Left lobe of liver (tissue), 2 donors: Measurements from ENCODE around the gene INAFM2. TPM values are rescaled to one million over a fixed set of nuclear protein-coding genes. Genes with fewer than 3 reads are reported as not detected.

Source experiments
- ATAC-seq: fragments of 200-7000 bp; cut with Tn5 transposase; one replicate; pipeline ENCODE4 v1.9.1; 2020; ENCODE audit warnings: mild to moderate bottlenecking, moderate library complexity
- DNase-seq: peaks from one replicate; pipeline ENCODE4 v3.0.0-alpha.2; 2020; ENCODE audit warnings: low spot score
- total RNA-seq: library from RNA; stranded (reverse); gene quantifications from one replicate; pipeline ENCODE4 v1.2.1, GENCODE V29; 2021
- donor health status: DM: no; HTN: no; CAD: no; lungs with moderate emphysema.
- donor health status: DM: no; HTN: yes; CAD: no.

INAFM2 gene
- total RNA-seq, 1 donor from 2014 or later = 7.7 TPM

DNA sequence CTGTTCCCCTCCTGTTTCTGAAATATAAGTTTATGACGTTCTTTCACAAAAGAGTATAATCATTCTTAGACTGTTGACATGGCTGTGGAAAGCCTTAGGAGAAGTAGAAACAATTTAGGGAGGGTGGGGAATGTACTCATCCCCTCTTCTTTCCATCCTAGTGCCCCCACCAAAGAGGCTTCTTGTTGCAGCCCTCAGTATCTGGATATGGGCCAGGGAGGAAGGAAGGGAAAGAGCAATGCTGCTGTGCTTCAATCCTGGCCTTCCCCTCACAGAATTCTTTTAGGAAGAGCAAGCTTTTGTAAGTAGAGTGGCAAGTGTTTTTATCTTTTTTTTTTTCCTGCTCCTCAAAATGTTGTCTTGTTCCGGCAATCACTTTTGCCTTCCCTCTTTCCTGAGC is 1.7 kb downstream of the INAFM2 start:
- ATAC-seq = no peak
- DNase-seq = no peak

DNA sequence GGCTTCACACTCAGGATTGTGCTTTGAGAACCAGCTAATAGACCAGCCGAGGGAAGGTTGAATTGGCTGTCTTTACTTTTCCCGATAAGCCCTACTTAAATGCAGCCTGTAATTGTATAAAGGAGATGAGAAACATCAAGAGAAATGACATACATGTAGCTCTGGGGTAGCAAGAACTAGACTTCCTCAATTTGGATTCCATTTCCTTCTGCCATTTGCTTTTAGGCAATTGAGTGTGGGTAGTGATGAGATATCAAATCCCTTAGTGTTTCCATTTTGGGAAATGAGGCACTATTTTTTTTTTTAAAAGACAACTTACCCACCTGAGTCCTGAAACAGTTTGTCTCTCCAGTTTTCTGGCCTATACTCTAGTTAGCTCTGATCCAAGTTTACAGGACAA is 2.2 kb downstream of the INAFM2 start:
- DNase-seq (no peak), ATAC-seq (no peak)

DNA sequence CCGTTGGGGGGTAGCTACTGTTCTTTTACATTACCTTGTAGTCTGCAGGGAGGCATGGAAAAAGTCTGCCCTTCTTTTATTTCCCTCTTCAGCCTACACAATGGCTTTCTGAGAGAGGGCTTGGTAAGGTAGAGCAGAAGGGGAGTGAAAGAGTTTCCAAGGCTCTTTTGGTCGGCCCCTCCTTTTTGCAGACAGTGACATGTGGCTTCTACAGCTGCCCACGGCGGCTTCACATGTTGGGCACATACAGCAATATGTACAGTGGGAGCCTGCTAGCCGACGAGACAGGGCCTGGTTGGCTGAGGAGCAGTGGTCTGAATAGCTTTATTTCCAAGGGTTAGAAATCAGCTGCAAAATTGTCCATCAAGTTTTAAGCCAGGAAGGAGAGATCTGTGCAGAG is 4.0 kb downstream of the INAFM2 start:
- no peak for DNase-seq
- no peak for ATAC-seq

DNA sequence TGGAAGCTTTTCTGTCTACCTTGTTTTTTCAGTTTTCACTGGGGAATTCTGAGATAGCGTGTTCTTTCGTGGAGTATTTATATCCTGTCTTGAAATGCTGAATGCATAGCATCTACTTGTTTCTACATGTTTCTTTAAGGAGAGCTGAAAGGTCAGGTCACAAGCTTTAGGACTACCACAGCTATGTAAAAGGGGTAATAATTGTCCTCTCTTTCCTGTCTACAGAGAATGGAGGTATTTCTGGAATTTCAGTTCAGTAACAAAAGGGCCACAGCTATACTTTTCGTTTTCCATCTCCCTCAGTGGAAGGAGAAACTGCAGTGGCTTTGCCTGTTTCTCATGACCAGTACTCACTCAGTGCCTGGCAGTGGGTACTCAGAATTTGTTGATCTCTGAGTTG is 4.7 kb downstream of the INAFM2 start:
- ATAC-seq (no peak), DNase-seq (no peak)

DNA sequence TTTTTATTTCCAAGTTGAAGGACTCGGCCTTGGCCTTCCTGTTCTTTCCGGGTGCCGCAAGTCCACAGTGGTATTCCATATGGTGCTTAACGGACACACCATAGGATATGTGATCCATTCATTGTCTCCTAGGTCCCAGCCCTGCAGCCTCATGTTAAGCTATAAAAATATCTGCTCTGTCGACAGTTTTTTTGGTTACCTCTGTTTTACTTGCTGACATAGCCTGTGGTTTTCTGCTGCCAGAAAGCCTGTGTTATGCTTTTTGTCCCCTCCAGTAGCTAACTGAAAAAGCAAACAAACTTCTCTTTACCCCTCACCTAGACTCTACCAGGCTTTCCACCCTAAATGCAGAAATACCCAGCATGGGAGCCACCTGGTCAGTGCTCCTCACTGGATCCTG is 5.3 kb downstream of the INAFM2 start:
- ATAC-seq = no peak

DNA sequence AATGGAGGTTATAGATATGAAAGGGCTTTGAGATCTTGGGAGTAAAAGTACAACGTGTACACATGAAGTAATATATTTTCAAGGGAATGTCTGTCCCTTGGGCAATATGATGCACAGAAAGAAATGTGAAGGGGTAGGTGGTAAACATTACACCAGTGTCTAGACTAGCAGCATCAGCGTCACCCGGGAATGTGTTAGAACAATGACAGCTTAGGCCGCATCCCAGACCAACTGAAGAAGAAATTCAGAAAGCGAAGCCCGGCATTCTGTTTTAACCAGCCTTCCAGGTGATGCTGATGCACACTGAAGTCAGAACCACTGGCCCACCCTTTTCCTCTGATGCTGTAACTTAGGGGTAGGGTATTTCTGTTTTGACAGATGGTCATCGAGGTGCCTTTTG is 6.3 kb downstream of the INAFM2 start:
- no peak for ATAC-seq
- DNase-seq = no peak

More for the DNA sequence above, 5.3 kb downstream of the INAFM2 start:
- no peak for DNase-seq

DNA sequence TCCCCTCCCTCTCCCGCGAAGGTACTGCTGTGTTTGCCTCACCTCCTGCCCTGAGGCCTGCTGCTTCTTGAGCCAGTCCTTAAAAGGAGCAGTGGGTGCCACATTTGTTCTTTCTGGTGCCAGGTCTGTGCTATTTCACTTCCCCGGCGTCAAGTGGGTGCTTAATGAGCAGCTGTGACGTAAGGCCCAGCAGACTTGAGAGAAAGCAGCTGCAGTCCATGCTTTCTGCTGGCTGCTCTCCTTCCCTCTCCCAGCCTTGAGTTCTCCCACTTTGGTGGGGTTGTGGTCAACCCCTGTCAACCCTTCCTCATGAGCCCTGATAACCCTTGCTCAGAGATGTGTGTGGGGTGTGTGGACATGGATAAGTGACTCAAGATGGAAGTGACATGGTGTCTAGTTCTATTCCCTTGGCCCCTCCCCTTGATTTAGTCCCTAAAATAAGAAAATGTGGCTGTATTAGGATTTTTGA is 6.9 kb downstream of the INAFM2 start:
- no peak for ATAC-seq
- no peak for DNase-seq

DNA sequence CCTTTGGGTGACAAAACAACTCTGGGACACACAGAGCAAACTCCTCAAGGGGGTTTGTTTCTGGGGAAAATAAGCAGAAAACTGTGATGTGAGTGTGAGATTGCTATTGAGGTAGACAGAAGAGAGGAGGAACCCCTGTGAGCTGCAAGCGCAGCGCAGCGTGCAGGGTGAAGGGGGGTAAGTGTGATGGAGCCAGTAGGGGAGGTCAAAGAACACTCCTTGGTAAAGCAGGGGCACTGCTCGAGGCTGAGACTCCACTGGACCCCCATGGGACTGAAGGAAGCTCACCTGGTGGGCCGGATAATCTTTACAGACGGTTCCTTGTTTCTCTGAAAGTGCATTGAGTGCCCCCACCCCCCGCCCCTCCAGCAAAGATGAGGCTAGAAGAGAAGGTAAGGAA is 7.5 kb downstream of the INAFM2 start:
- ATAC-seq (no peak), DNase-seq (no peak)

DNA sequence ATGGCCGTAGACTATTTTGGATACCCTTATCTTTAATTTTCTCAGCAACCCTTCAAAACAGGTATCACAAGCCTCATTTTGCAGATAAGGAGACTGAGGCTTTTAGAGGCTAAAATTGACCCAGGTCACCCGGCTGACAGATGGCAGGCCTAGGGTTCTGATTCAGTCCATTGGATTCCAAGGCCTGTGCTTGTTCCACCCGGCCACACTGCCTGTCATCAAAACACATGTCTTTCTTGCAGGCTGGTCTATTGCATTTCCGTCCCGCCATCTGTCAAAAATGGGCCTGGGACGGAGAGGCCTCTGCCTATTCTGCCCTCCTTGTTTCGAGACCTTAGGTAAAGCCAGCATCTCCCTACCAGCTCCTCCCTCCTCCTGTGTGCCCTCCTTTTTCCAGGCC is 8.1 kb downstream of the INAFM2 start:
- no peak for DNase-seq

DNA sequence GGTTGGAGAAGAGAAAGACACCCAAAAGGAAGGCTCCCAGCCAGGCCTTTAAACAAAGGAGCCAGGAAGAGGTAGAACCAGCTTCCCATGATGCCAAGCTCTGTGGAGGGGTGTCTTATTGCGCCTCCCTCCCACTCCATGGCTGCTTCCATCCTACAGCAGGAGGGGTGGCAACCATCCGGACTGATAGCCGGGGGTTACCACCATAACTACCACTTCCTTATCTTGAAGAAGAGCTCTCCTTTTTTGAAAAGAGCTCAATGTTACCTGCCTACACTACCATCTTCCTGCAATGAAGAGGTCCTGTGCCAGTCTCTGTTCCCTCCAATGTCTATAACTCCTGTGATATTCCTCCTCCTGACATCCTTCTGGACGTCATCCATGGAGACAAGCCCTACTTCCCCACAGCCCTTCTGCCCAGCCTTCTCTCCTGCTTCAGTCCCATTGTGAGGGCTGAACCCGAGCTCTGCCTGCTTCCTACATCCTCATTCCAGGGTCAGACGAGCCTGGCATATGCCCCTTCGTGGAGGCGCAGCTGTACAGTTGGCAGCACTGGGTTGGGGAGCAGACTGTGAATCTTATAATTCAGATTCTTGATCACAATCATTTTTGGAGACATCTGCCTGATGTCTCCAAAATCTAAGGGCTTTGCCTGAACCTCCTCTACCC is 8.8 kb downstream of the INAFM2 start:
- DNase-seq (no peak), ATAC-seq (no peak)

More for the DNA sequence above, 8.1 kb downstream of the INAFM2 start:
- no peak for ATAC-seq

DNA sequence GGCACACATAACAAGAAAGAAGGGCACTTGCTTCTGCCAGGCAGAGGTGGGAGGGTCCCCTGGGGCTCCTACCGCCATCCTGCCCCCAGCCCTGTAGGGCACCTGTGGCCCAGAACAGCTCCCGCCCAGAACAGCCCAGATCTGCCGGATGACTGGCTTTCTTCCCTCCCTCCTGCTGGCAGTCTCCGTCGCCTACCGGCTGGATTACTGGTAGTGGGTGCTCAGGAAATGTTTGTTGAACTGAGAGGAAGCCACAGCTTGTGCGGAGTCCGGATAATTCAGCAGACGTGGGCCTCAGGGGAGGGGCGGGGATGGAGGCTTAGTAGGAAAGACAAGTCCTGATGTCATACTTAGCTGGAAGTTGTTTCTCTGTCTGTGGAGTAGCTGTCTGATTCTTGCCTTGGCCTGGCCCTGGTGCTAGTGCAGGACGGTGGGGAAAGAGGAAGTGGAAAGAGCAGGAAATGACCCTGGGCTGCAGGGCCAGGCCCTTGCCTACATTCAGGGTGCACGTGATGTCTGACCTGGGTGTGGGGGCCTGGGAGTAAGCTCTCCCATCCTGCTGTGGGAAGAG is 10.5 kb downstream of the INAFM2 start:
- peak; percentile 55 for ATAC-seq
- no peak for DNase-seq

DNA sequence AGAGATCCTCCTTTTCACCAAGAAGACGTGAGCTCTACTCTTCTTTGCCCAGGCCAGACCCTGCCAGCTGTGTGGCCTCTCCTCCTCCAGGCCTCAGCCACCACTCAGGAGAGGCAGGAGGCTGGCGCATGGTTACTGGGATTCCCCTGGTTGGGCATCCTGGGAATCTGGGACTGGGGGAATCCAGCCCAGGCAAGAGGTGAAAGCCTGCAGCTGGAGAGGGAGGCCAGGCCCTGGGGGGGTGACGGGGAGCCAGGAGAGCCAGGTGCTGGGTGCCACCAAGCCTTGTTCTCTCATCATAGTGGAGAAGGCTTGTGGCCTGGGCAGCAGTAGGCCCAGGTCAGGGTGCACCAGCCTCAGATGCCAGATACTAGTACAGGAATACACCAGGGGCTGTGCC is 11.0 kb downstream of the INAFM2 start:
- DNase-seq (no peak), ATAC-seq (no peak)

DNA sequence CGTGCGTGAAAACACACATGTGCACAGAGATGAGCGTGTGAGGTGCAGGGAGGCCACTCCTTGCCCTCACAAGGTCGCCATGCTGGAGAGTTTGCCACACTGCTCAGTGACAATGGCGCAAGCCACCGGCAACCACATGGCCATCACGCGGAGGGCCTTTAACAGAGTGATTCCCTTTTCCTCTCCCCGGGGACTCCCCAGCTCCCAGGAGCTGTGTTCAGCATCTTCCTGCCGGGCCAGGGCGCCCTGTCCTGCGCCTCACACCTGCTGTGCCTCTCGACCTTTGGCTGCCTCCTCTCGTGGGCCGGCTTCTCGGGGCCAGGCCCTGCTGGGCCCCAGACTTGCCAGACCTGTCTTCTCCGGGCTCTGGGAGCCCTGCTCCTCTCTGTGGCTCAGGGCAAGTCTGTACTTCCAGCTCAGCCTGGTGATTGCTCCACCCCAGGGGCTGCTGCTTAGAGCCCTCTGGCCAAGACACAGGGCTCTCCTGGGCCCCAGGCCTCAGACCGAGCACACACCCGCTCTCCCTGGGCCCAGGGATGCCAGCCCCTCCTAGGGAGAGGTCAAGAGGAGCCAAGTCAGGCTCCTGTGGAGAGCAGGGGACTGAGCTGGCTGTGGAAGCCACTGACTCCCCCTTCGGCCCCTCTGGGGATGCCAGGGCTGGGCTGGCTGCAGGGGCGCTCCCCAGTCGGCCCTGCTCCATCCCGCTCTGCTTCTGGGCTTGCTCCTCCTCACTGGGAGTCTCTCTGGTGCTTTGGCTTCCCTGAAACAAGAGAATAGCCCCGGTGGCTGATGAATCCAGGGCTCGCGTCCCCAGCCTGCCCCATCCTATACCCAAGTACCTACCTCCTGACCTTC is 11.7 kb downstream of the INAFM2 start:
- DNase-seq (no peak), ATAC-seq (no peak)

DNA sequence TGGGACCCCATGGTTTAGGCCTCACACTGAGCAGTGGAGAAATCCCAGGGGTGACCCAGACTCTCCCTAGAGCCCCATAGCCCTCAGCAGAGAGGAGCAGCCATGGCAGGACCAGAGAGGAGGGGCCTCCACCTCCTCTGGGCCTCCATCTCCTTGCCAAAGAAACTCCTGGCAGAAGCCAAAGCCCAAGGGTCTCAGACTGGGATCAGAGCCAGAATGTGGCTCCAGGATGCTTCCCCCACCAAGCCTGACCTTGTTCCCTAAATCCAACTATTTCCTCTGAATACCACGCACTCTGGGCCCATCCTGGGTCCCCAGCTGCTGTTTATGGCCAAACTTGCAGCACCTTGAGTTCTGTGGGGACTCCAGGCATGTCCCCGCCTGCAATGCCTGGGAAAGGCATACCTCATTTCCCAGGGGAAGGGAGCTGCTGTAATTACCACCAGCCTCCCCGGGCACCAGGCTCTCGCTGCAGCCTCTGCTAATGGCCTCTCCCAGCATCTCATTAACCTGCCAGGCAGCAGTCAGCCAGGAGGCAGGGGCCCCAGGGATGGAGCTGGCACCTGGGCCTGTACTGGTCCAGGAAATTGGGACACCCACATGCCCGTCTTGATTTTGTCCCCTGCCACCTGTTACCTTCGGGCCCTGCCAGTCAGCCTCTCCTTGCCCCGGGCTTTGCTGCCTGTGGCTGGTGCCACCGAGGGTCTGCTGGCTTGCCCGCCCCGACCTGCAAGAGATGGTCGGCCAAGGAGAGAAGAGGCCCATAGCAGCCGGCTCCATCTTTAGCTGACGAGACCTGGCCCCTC is 12.6 kb downstream of the INAFM2 start:
- DNase-seq (no peak), ATAC-seq (no peak)

DNA sequence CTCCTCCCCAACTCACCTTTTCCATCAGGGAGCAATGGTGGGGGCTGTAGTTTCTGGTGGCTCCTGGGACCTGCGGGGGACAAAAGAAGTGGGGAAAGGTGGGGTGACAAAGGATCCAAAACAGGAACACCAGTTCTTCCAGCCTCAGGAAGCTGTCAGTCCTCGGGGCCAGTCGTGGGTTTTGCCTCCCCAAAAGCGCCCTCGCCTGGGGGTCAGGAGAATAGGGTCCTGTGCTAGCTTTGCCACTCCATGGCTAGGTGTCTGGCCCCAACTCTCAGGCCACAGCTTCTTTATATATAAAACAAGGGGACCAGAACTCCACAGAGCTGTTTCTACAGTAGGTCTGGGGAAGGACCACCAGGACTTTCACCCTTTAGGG is 13.2 kb downstream of the INAFM2 start:
- ATAC-seq = no peak
- DNase-seq = no peak

DNA sequence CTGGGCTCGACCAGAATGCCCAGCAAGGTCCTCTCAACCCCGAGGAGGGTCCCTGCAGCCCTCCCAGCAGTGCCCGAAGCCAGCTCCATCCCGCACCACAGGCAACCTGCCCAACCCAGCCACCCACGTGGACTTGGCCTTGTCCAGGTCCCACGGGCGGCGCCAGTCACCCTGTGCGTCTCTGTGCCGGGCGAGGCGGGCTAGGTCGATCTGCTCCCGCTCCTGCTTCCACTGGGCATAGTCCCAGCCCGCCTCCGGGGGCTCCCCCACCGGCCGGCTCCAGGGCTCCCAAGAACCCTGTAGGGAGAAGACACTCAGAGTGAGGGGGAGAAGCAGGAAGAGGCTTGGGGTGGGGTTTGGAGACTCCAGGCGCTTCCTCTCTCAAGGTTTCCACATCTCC is 14.1 kb downstream of the INAFM2 start:
- ATAC-seq (no peak), DNase-seq (no peak)

DNA sequence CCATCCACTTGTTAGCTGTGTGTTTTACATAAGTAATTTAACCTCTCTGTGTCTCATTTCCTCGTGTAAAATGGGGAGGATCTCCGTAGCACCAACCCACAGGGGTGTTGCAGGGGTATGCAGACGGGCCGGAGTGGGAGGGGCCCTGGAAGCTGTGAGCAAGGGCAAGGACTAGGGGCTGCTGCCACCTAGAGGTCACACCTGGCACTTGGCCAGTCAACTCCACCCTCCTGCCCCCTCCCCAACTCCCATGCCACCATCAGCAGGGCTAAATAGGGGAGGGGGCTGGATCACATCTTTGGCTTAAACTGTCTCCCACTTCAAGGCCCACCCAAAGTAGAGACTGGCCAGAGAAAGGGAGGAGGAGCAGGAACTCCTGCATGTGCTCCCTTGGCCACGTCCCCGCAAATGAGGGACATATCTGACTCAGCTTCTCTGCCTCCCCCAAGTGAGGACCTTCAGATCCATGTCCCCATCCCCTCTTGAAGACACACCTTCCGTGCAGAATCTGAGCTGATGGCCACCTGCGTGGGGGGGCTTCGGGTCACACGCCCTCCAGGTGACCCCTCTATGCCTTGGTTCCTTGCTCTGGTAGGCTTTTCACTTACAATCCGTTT is 14.7 kb downstream of the INAFM2 start:
- ATAC-seq = no peak
- DNase-seq = no peak

DNA sequence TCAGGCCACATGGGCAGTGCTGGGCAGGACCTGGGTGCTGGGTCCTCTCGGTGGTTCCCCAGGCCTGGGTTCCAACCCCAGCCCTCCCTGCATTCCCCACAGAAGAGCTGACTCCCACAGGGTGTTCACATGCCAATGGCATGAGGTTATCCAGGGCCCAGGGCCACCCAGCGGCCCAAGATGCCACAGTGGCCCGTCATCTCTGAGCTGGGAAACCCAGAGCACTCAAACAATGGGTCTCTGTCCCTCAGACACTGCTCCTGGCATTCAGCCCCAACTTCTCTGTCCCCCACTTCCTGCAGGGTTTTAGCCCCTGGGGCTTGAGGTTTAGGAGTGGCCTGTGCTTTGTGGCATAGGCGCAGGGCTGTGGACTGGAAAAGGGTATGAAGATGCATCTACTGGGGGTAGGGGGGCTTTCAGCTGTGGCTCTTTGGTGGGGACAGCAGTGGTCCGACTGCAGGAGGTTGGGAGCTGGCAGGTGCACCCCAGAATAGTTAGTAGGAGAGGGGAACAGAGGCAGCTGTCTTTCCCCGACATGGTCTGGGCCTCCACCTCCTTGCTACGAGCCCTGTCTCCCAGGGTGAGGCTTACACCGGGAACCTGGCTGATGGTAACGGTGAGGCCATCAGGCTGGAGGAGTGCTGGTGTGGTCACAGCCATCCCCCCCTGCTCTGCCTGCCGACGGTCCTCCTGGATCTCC is 15.6 kb downstream of the INAFM2 start:
- ATAC-seq = no peak

DNA sequence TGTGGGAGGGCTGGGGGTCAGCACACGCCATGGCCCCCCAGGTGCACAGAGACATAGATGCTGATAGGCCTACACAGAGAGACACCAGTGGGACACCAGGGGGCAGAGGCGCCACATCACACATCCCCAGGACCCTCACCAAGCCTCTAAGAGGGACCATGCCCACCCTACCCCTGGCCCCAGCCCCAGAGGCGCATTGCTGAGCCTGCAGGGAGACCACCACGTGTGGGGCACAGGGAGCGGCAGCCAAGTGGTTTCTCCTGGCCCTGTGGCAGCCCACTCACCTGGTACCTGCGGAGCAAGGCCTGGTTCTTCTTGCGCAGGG is 16.1 kb downstream of the INAFM2 start:
- no peak for ATAC-seq
- DNase-seq = no peak

More for the DNA sequence above, 15.6 kb downstream of the INAFM2 start:
- DNase-seq = no peak

DNA sequence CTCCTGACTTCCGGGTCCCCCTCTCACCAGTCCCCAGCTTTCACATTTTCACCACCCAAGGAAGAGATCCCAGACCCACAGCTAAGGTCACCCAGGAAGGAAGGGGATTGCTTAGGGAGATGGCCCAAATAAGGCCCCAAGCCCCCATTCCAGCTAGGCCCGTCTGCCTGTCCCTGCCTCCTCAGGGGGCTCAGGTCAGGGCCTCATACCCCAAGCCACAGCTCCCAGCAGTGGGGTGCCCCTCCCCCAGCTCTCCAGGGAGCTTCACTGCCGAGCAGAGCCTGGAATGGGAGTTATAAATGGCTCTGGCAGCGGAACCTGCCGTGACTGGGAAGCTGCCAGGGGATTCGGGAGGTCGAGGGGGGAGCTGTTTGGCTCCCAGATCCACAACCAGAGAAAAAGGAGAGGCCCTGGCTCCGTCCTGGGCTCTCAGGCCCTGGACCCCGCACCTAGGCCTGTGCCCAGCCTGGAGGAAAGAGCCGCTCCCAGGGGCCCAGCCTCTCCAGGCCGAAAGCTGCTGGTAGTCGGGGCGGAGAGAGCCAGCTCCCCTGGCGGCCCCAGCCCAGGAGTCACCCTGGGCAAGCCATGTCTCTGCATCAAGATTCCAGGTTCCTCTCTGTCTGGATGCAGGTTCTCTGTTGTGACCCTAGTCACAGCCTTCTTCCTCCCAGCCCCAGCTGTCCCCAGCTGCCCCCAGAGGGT is 16.7 kb downstream of the INAFM2 start:
- ATAC-seq (peak; percentile 65), DNase-seq (peak; percentile 78)
